GM12878 (cell line): ENCODE results near the gene CPLX1. TPM values are rescaled to one million over a fixed set of nuclear protein-coding genes. Genes with fewer than 3 reads are reported as not detected.

Experiments used
- ATAC-seq: fragments of 200-7000 bp; cut with Tn5 transposase; 3 replicates; pipeline ENCODE4 v1.9.1; 2020; ENCODE audit warnings: mild to moderate bottlenecking, moderate library complexity
- BruUV-seq: library from RNA; stranded (reverse); fragments of 400-500 nt; replicated peaks from 2 replicates; lab custom pipeline; 2021; lab: Mats Ljungman, UMichigan
- CTCF ChIA-PET: fragments of 300-600 bp; sonication (Branson Sonifier 250); formaldehyde crosslinking; extraction: SDS; loops from one replicate; lab custom pipeline; 2021; ENCODE audit warnings: inconsistent platforms; lab: Yijun Ruan, JAX
- POLR2A ChIA-PET: fragments of 350-600 bp; formaldehyde crosslinking; extraction: SDS; loops from one replicate; lab custom pipeline; 2021; ENCODE audit warnings: inconsistent platforms; lab: Charles Lee
- RAD21 ChIA-PET: fragments of 300-600 bp; sonication (Branson Sonifier 250); formaldehyde crosslinking; loops from one replicate; lab custom pipeline; 2023; ENCODE audit warnings: antibody characterized with exemption; ENCODE audit not compliant: unreplicated experiment; lab: Charles Lee
- SMC1A ChIA-PET: fragments of 300-600 bp; sonication (Branson Sonifier 250); formaldehyde crosslinking; loops from one replicate; lab custom pipeline; 2023; ENCODE audit not compliant: unreplicated experiment, uncharacterized antibody; lab: Charles Lee
- DNase-seq: peaks from one replicate; pipeline ENCODE4 v3.0.0-alpha.2; 2011; ENCODE audit warnings: low read depth, low spot score
- FAIRE-seq: peaks from 3 replicates; lab custom pipeline; 2011; peaks lifted over from hg19 to GRCh38; lab: Jason Lieb, UNC
- H2AFZ ChIP-seq: 2 replicates; pipeline ENCODE4 v1.6.0; 2011; ENCODE audit warnings: low read depth, low read length, control low read depth; ENCODE audit not compliant: control insufficient read depth
- H3K27ac ChIP-seq: 2 replicates; pipeline ENCODE4 v1.5.1; 2011; ENCODE audit warnings: control low read depth; ENCODE audit not compliant: control insufficient read depth, insufficient read depth
- H3K27me3 ChIP-seq, 2 experiments: replicated peaks in 1 of 2; 2 replicates each; pipeline versions ENCODE4 v1.6.0 to v1.6.1; 2011; ENCODE audit warnings: low read length in 1 of 2; ENCODE audit not compliant: control insufficient read depth in 2 of 2, insufficient read depth in 2 of 2
- H3K36me3 ChIP-seq, 2 experiments: 2 replicates each; pipeline ENCODE4 v1.5.1; 2011; ENCODE audit warnings: low read length in 1 of 2; ENCODE audit not compliant: control insufficient read depth in 2 of 2, insufficient read depth in 2 of 2
- H3K4me1 ChIP-seq: 2 replicates; pipeline ENCODE4 v1.6.1; 2011; ENCODE audit warnings: mild to moderate bottlenecking, low read length, moderate library complexity, mixed read lengths; ENCODE audit not compliant: control insufficient read depth, insufficient read depth
- H3K4me2 ChIP-seq: 2 replicates; pipeline ENCODE4 v1.6.0; 2011; ENCODE audit warnings: control low read depth; ENCODE audit not compliant: control insufficient read depth, insufficient read depth
- H3K4me3 ChIP-seq: fragments of 200-600 bp; sonication (generic); 2 replicates; pipeline ENCODE4 v1.5.1; 2016
- H3K79me2 ChIP-seq: 2 replicates; pipeline ENCODE4 v1.6.0; 2011; ENCODE audit warnings: low read length; ENCODE audit not compliant: control insufficient read depth, insufficient read depth
- H3K9ac ChIP-seq: 2 replicates; pipeline ENCODE4 v1.8.0; 2011; ENCODE audit warnings: low read length, control low read depth, mixed read lengths; ENCODE audit not compliant: control insufficient read depth, insufficient read depth
- H3K9me3 ChIP-seq: replicated peaks from 3 replicates; pipeline ENCODE4 v1.5.1; 2011; ENCODE audit warnings: mild to moderate bottlenecking, low read length; ENCODE audit not compliant: control insufficient read depth, insufficient read depth
- H4K20me1 ChIP-seq: 2 replicates; pipeline ENCODE4 v1.6.0; 2011; ENCODE audit not compliant: control insufficient read depth, insufficient read depth
- CHD1 ChIP-seq: IDR thresholded peaks from 2 replicates; pipeline ENCODE4 v1.6.1; 2012; ENCODE audit warnings: low read depth, low read length, improper control_type of control experiment
- FOS ChIP-seq: IDR thresholded peaks from 3 replicates; pipeline ENCODE4 v1.6.1; 2011; ENCODE audit warnings: borderline replicate concordance; ENCODE audit not compliant: insufficient read length; ENCODE audit errors: extremely low read depth
- JUNB ChIP-seq: IDR thresholded peaks from 2 replicates; pipeline ENCODE4 v1.6.1; 2016; ENCODE audit warnings: antibody characterized with exemption, mild to moderate bottlenecking
- KLF5 ChIP-seq: fragments of 450-650 bp; IDR thresholded peaks from 2 replicates; pipeline ENCODE4 v1.6.1; 2014; ENCODE audit warnings: mild to moderate bottlenecking; ENCODE audit not compliant: partially characterized antibody
- RBBP5 ChIP-seq: fragments of 200-600 bp; sonication (generic); conservative IDR thresholded peaks from 2 replicates; pipeline ENCODE4 v1.6.1; 2016
- RCOR1 ChIP-seq: conservative IDR thresholded peaks from 2 replicates; pipeline ENCODE4 v1.6.1; 2012; ENCODE audit warnings: low read depth, low read length, improper control_type of control experiment
- RELA ChIP-seq: fragments of 450-650 bp; IDR thresholded peaks from 2 replicates; pipeline ENCODE4 v1.8.0; 2014; ENCODE audit warnings: borderline replicate concordance; ENCODE audit not compliant: partially characterized antibody
- SUPT20H ChIP-seq: IDR thresholded peaks from 2 replicates; pipeline ENCODE4 v1.6.1; 2011; ENCODE audit warnings: low read depth, mild to moderate bottlenecking, low read length, moderate library complexity, borderline replicate concordance; ENCODE audit not compliant: control insufficient read depth
- ZNF24 ChIP-seq: fragments of 450-650 bp; IDR thresholded peaks from 2 replicates; pipeline ENCODE4 v1.6.1; 2017; ENCODE audit warnings: antibody characterized with exemption, mild to moderate bottlenecking
- WGBS: methylation state at CpG from one replicate; pipeline ENCODE4 v1.1.6; 2016; ENCODE audit warnings: low lambda C conversion rate; ENCODE audit not compliant: insufficient replicate concordance, insufficient coverage; ENCODE audit errors: missing lambda C conversion rate; 5-methylcytosine and 5-hydroxymethylcytosine counted together
- in situ Hi-C: fragments of 300-500 bp; cut with MboI; formaldehyde crosslinking; loops from 9 replicates; pipeline ENCODE4 v1.14.3; 2018; ENCODE audit warnings: mixed read lengths
- intact Hi-C: fragments of 100-400 bp; cut with micrococcal nuclease; formaldehyde crosslinking; loops from one replicate; pipeline ENCODE4 v1.14.2; 2022; ENCODE audit not compliant: unreplicated experiment
- polyA plus RNA-seq, 11 experiments: library from polyadenylated mRNA; depleted of rRNA in 4 of 11; unstranded in 6 of 11; stranded (reverse) in 5 of 11; fragments of >200 nt; fragmentation: Nextera tagmentation in 4 of 11; fragmentation: Illumina TruSeq in 1 of 11; extraction: Ambion mirVana in 4 of 11; extraction: Trizol in 1 of 11; gene quantifications; 1 replicate in 1 of 11; 2 replicates in 10 of 11; pipeline versions ENCODE4 v1.2.1 to v1.2.3, GENCODE V29; 2011 to 2016; ENCODE audit warnings: inconsistent platforms in 2 of 11, missing spikeins in 2 of 11, low read depth in 1 of 11
- total RNA-seq, 4 experiments: library from RNA; depleted of rRNA in 3 of 4; stranded (reverse); fragments of >200 nt in 3 of 4; fragmentation: Illumina TruSeq in 1 of 4; extraction: Trizol in 1 of 4; gene quantifications; 2 replicates each; pipeline versions ENCODE4 v1.2.1 to v1.2.3, GENCODE V29; 2013 to 2021
- TF ChIP-seq, protein P1 (sequence below): fragments of 150-350 bp; IDR thresholded peaks from 2 replicates; pipeline ENCODE4 v1.6.1; 2014; ENCODE audit warnings: mild to moderate bottlenecking, low read depth, low read length

The CPLX1 gene
- total and polyA plus RNA-seq, 10 of the 15 experiments (the other 5 are each of a cell fraction or from before 2014, with no cell fraction given) = 0.04 to 1.2 (median 0.13) TPM; not detected in 5

DNA sequence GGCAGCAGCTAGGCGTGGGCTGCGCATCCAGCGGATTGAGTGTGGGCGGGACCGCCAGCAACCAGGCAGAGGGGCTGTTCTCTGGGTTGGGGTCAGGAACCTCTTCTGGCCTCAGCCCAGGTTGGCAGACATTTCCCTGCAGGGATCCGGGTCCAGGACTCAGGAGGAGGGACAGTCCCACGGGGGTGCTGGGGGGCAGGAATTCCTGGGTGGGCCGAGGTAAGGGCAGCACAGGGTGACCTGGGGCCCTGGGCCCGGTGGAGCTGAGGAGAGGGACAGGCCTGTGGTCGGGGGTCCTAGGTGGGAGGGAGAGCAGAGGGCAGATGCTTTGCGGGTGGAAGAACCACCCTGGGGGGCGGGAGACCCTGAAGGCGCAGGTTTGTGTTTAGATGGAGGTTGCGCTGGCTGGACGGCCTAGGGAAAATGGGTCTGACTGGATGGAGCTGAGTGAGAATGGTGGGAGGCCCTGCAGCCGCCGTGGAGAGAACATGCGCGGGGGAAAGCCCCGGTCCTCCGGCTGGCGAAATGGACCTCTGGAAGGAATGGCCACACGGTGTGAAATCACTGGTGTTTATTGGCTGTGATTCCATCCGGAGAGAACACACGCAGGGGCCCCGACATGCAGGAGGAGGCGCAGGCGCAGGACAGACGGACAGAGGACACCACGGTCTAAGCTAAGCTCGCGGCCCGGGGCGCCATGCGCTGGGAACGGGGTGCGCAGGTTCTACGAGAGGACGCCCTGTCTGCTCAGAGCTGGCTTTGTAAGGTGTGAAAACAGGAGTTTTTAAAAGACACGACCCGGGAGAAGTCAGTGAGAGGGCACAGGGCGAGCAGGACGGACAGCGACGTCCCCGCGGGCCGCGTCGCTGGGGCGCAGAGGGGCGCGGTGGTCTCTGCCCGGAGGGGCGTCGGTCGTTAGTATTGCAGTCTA lies 41.3 kb downstream of the CPLX1 start:
- ATAC-seq (no peak), FAIRE-seq (no peak), DNase-seq (no peak)
- in situ Hi-C loops (no loop called here), intact Hi-C loops (loop anchor here (5.0 kb wide), 1 partner anchor 138 kb away; no protein-coding TSS in a partner anchor)
- H3K36me3 ChIP-seq = peaks cover 0 to 5% of the 10 kb centered on the region in 2 experiments; a peak in 2 of 4 replicates
- BruUV-seq = no TSS peak
- H3K27me3 ChIP-seq = peaks cover 0 to 6% of the 10 kb centered on the region in 2 experiments; a peak in 1 of 4 replicates
- no peaks in the 10 kb centered on the region for H4K20me1 ChIP-seq
- H3K9me3 ChIP-seq = no peaks in the 10 kb centered on the region
- H2AFZ ChIP-seq = no peak overlapping the region
- H3K27ac ChIP-seq = no peak overlapping the region
- SMC1A ChIA-PET = no interaction called here
- RAD21 ChIA-PET = no interaction called here
- TF ChIP-seq RELA (no peak), RCOR1 (no peak), RBBP5 (no peak), SUPT20H (no peak), JUNB (no peak), KLF5 (no peak), ZNF24 (no peak), FOS (no peak), CHD1 (no peak)
- TF ChIP-seq, protein P1, sequence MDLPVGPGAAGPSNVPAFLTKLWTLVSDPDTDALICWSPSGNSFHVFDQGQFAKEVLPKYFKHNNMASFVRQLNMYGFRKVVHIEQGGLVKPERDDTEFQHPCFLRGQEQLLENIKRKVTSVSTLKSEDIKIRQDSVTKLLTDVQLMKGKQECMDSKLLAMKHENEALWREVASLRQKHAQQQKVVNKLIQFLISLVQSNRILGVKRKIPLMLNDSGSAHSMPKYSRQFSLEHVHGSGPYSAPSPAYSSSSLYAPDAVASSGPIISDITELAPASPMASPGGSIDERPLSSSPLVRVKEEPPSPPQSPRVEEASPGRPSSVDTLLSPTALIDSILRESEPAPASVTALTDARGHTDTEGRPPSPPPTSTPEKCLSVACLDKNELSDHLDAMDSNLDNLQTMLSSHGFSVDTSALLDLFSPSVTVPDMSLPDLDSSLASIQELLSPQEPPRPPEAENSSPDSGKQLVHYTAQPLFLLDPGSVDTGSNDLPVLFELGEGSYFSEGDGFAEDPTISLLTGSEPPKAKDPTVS = no peak
- 82% methylated on average over 56 of the region's 57 CpGs for WGBS
- H3K4me1 ChIP-seq = peaks cover 15% of the 10 kb centered on the region
- peaks cover 20% of the 10 kb centered on the region for H3K79me2 ChIP-seq
- CTCF ChIA-PET = interaction anchor here (0.6 kb wide), 1 partner anchor 85 kb away, joined by 3 read pairs; no protein-coding TSS in a partner anchor
- H3K4me2 ChIP-seq = no peak overlapping the region
- no peak overlapping the region for H3K9ac ChIP-seq
- H3K4me3 ChIP-seq = no peak overlapping the region
- POLR2A ChIA-PET = no interaction called here
